WTC11 (cell line): ENCODE results near the gene CX3CR1.

Experiments
- KAT7 ChIP-seq: sonication (generic); formaldehyde crosslinking; IDR thresholded peaks from 2 replicates; pipeline ENCODE4 v1.8.1; 2023; ENCODE audit warnings: missing genetic modification reagents, mild to moderate bottlenecking, borderline replicate concordance
- NFYB ChIP-seq: sonication (generic); formaldehyde crosslinking; conservative IDR thresholded peaks from 2 replicates; pipeline ENCODE4 v1.8.0; 2022; ENCODE audit warnings: low read depth, missing genetic modification reagents
- NR1H2 ChIP-seq: sonication (generic); formaldehyde crosslinking; IDR thresholded peaks from 2 replicates; pipeline ENCODE4 v1.9.0; 2021; ENCODE audit warnings: mild to moderate bottlenecking, moderate library complexity, missing genetic modification reagents
- OVOL2 ChIP-seq: fragments of 250-450 bp; sonication (Bioruptor Pico); IDR thresholded peaks from 2 replicates; pipeline ENCODE4 v1.9.0; 2021; ENCODE audit warnings: mild to moderate bottlenecking, borderline replicate concordance
- TF ChIP-seq, protein P1 (sequence below): fragments of 200-600 bp; IDR thresholded peaks from 2 replicates; pipeline ENCODE4 v1.8.0; 2022; ENCODE audit warnings: antibody characterized with exemption
- TF ChIP-seq, protein P2 (sequence below): sonication (generic); formaldehyde crosslinking; IDR thresholded peaks from 2 replicates; pipeline ENCODE4 v1.8.0; 2022; ENCODE audit warnings: mild to moderate bottlenecking, missing genetic modification reagents

DNA sequence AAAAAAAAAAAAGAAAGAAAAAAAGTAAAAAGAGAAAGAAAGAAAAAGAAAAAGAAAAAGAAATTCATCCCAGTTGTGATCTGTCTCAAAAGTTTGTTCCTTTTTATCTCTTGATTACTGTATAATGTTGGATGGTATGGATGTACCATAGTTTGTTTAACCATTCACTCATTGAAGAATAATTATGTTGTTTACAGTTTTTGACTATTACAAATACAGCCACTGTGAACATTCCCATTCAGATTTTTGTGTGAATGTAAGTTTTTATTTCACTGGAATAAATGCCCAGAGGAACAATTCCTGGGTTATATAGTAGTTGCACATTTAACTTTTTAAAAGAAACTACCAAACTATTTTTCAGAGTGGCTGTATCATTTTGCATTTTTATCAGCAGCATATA is 39.4 kb upstream of the CX3CR1 start:
- TF ChIP-seq, protein P1, sequence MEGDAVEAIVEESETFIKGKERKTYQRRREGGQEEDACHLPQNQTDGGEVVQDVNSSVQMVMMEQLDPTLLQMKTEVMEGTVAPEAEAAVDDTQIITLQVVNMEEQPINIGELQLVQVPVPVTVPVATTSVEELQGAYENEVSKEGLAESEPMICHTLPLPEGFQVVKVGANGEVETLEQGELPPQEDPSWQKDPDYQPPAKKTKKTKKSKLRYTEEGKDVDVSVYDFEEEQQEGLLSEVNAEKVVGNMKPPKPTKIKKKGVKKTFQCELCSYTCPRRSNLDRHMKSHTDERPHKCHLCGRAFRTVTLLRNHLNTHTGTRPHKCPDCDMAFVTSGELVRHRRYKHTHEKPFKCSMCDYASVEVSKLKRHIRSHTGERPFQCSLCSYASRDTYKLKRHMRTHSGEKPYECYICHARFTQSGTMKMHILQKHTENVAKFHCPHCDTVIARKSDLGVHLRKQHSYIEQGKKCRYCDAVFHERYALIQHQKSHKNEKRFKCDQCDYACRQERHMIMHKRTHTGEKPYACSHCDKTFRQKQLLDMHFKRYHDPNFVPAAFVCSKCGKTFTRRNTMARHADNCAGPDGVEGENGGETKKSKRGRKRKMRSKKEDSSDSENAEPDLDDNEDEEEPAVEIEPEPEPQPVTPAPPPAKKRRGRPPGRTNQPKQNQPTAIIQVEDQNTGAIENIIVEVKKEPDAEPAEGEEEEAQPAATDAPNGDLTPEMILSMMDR: no peak
- TF ChIP-seq OVOL2 (CRISPR knock-in tag) (no peak), KAT7 (no peak), NFYB (no peak), NR1H2 (CRISPR knock-in tag) (no peak)
- TF ChIP-seq, protein P2, sequence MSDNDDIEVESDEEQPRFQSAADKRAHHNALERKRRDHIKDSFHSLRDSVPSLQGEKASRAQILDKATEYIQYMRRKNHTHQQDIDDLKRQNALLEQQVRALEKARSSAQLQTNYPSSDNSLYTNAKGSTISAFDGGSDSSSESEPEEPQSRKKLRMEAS: no peak
